IPS-18a (cell line): ENCODE results near the gene CUX1.

Experiments used
- H3K27ac ChIP-seq: one replicate; pipeline ENCODE4 v1.5.1; 2013; ENCODE audit warnings: low read length
- H3K27me3 ChIP-seq: one replicate; pipeline ENCODE4 v1.6.1; 2013; ENCODE audit warnings: mild to moderate bottlenecking, low read length; ENCODE audit not compliant: control insufficient read depth, insufficient read depth
- H3K36me3 ChIP-seq: one replicate; pipeline ENCODE4 v1.6.1; 2013; ENCODE audit warnings: low read depth, low read length; ENCODE audit not compliant: control insufficient read depth
- H3K4me1 ChIP-seq: one replicate; pipeline ENCODE4 v1.6.1; 2013; ENCODE audit warnings: low read depth, low read length; ENCODE audit not compliant: control insufficient read depth
- H3K4me3 ChIP-seq: one replicate; pipeline ENCODE4 v1.5.1; 2013; ENCODE audit warnings: low read length
- H3K9ac ChIP-seq: one replicate; pipeline ENCODE4 v1.6.1; 2013; ENCODE audit warnings: mild to moderate bottlenecking, low read length, moderate library complexity
- H3K9me3 ChIP-seq: one replicate; pipeline ENCODE4 v1.6.1; 2013; ENCODE audit warnings: low read depth, low read length; ENCODE audit not compliant: control insufficient read depth

Gene CUX1

GRCh38 chr7:101896941-101897340, 79.5 kb downstream of the CUX1 start:
- H3K27ac ChIP-seq, result no peak overlapping the region
- peaks cover 3% of the 10 kb centered on the region for H3K4me1 ChIP-seq
- no peak overlapping the region for H3K9ac ChIP-seq
- no peaks in the 10 kb centered on the region for H3K27me3 ChIP-seq
- H3K9me3 ChIP-seq, result no peaks in the 10 kb centered on the region
- H3K4me3 ChIP-seq, result no peak overlapping the region
- H3K36me3 ChIP-seq, result no peaks in the 10 kb centered on the region

GRCh38 chr7:101898106-101898505, 80.7 kb downstream of the CUX1 start:
- no peaks in the 10 kb centered on the region for H3K27me3 ChIP-seq
- H3K9me3 ChIP-seq, result no peaks in the 10 kb centered on the region
- H3K9ac ChIP-seq, result no peak overlapping the region
- H3K27ac ChIP-seq, result no peak overlapping the region
- no peak overlapping the region for H3K4me3 ChIP-seq
- no peaks in the 10 kb centered on the region for H3K4me1 ChIP-seq
- H3K36me3 ChIP-seq, result no peaks in the 10 kb centered on the region

GRCh38 chr7:101899616-101900015, 82.2 kb downstream of the CUX1 start:
- H3K4me3 ChIP-seq, result no peak overlapping the region
- no peak overlapping the region for H3K9ac ChIP-seq
- H3K27me3 ChIP-seq, result no peaks in the 10 kb centered on the region
- H3K4me1 ChIP-seq, result no peaks in the 10 kb centered on the region
- H3K27ac ChIP-seq, result no peak overlapping the region
- H3K36me3 ChIP-seq, result no peaks in the 10 kb centered on the region
- H3K9me3 ChIP-seq, result no peaks in the 10 kb centered on the region

- no peaks in the 10 kb centered on the region for H3K9me3 ChIP-seq
- no peak overlapping the region for H3K27ac ChIP-seq
- no peaks in the 10 kb centered on the region for H3K36me3 ChIP-seq
- no peaks in the 10 kb centered on the region for H3K4me1 ChIP-seq
- no peak overlapping the region for H3K9ac ChIP-seq
- no peaks in the 10 kb centered on the region for H3K27me3 ChIP-seq
- no peak overlapping the region for H3K4me3 ChIP-seq
Measured at GRCh38 chr7:101900103-101900502, 82.7 kb downstream of the CUX1 start.

- Histone ChIP-seq H3K36me3 (no peaks in the 10 kb centered on the region), H3K27me3 (no peaks in the 10 kb centered on the region), H3K4me1 (no peaks in the 10 kb centered on the region), H3K4me3 (no peak overlapping the region), H3K27ac (no peak overlapping the region), H3K9ac (no peak overlapping the region), H3K9me3 (no peaks in the 10 kb centered on the region)
Measured at GRCh38 chr7:101901661-101902491, 84.5 kb downstream of the CUX1 start.

GRCh38 chr7:101902680-101903514, 85.5 kb downstream of the CUX1 start:
- H3K4me1 ChIP-seq, result no peaks in the 10 kb centered on the region
- H3K27me3 ChIP-seq, result no peaks in the 10 kb centered on the region
- H3K9me3 ChIP-seq, result no peaks in the 10 kb centered on the region
- H3K27ac ChIP-seq, result no peak overlapping the region
- H3K4me3 ChIP-seq, result no peak overlapping the region
- H3K9ac ChIP-seq, result no peak overlapping the region
- no peaks in the 10 kb centered on the region for H3K36me3 ChIP-seq

GRCh38 chr7:101903515-101903868, 86.1 kb downstream of the CUX1 start:
- Histone ChIP-seq H3K27ac (no peak overlapping the region), H3K27me3 (no peaks in the 10 kb centered on the region), H3K36me3 (no peaks in the 10 kb centered on the region), H3K4me3 (no peak overlapping the region), H3K9me3 (no peaks in the 10 kb centered on the region), H3K9ac (no peak overlapping the region), H3K4me1 (no peaks in the 10 kb centered on the region)

- Histone ChIP-seq H3K9ac (no peak overlapping the region), H3K4me1 (no peaks in the 10 kb centered on the region), H3K27ac (no peak overlapping the region)
Measured at GRCh38 chr7:101904019-101904418, 86.6 kb downstream of the CUX1 start.

GRCh38 chr7:101905203-101905865, 87.9 kb downstream of the CUX1 start:
- H3K9ac ChIP-seq, result no peak overlapping the region
- no peaks in the 10 kb centered on the region for H3K4me1 ChIP-seq
- H3K36me3 ChIP-seq, result no peaks in the 10 kb centered on the region
- no peak overlapping the region for H3K4me3 ChIP-seq
- H3K27me3 ChIP-seq, result no peaks in the 10 kb centered on the region
- no peaks in the 10 kb centered on the region for H3K9me3 ChIP-seq
- no peak overlapping the region for H3K27ac ChIP-seq

More at GRCh38 chr7:101904019-101904418, 86.6 kb downstream of the CUX1 start:
- H3K36me3 ChIP-seq, result no peaks in the 10 kb centered on the region
- no peaks in the 10 kb centered on the region for H3K27me3 ChIP-seq
- H3K4me3 ChIP-seq, result no peak overlapping the region
- H3K9me3 ChIP-seq, result no peaks in the 10 kb centered on the region

GRCh38 chr7:101906291-101907240, 89.1 kb downstream of the CUX1 start:
- Histone ChIP-seq H3K9ac (no peak overlapping the region), H3K36me3 (no peaks in the 10 kb centered on the region), H3K9me3 (no peaks in the 10 kb centered on the region), H3K27ac (no peak overlapping the region), H3K4me1 (no peaks in the 10 kb centered on the region), H3K4me3 (no peak overlapping the region), H3K27me3 (no peaks in the 10 kb centered on the region)
